Measurements from ENCODE around the gene OR2T3. TPM values are rescaled to one million over a fixed set of nuclear protein-coding genes. Genes with fewer than 3 reads are reported as not detected.
"Not testable (repeated sequence)": the region's sequence is repeated elsewhere in the genome, so short reads cannot be mapped to it uniquely, and the experiment has no call there.

The OR2T3 gene
- total RNA-seq, 1 experiment from 2014 or later: not detected

DNA sequence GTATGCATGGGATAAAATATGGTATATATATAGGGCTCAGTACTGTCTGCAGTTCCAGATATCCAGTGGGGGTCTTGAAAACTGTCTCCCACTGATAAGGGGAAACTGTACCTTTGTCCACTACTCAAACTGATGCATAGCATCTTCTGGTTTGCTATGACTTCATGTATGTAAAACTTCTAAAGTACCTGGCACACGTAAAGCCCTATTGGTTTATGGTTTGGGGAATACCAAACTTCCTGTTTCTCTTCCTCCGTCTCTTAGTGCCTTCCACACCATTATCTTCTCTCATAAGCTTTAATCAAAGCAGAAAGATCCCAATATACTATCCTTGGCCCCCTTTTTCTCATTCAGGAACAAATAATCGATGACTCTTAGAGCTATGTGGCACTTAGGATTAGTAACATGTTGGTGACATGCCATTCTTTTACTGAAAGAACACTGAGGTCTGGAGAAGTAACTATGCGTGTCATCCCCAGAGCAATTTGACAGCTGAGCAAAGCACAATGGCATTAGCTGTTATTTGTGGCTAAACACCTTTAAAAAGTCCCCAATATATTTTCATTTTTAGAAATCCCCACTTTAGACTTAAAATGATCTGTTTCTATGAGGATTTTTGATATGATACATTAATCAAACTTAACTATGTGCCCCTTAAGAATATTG is 24.6 kb upstream of the OR2T3 start:
- H3K9me3 ChIP-seq (ENCODE audit: control insufficient read depth in 1 of 2, insufficient read depth in 1 of 2, low read depth in 1 of 2, low read length in 2 of 2); H3K79me2 ChIP-seq (ENCODE audit: insufficient read depth, low read length); H3K36me3 ChIP-seq (ENCODE audit: control insufficient read depth in 1 of 2, insufficient read depth in 2 of 2, low read length in 2 of 2); CTCF ChIA-PET; H3K4me3 ChIP-seq (replicated peaks in 1 of 2; ENCODE audit: low read depth in 1 of 2, low read length in 2 of 2); H3K9ac ChIP-seq (ENCODE audit: low read length); H3K27me3 ChIP-seq (ENCODE audit: insufficient read depth, low read length); BruUV-seq (replicated peaks); DNase-seq (ENCODE audit: low read depth, low spot score); H3K27ac ChIP-seq (ENCODE audit: low read depth, low read length); H3K4me2 ChIP-seq (ENCODE audit: low read length); H2AFZ ChIP-seq (ENCODE audit: low read depth, low read length, poor library complexity, severe bottlenecking); POLR2A ChIA-PET; RAD21 ChIA-PET (ENCODE audit: low non-redundant PET in 1 of 2, low total read pairs in 2 of 2, uncharacterized antibody in 2 of 2, unreplicated experiment in 2 of 2); H3K9me2 ChIP-seq (ENCODE audit: insufficient read depth); ATAC-seq; H4K20me1 ChIP-seq (ENCODE audit: insufficient read depth); intact Hi-C loops (cut with micrococcal nuclease); H3K4me1 ChIP-seq (ENCODE audit: control insufficient read depth in 1 of 2, insufficient read depth in 2 of 2, low read length in 2 of 2): not testable (repeated sequence)

DNA sequence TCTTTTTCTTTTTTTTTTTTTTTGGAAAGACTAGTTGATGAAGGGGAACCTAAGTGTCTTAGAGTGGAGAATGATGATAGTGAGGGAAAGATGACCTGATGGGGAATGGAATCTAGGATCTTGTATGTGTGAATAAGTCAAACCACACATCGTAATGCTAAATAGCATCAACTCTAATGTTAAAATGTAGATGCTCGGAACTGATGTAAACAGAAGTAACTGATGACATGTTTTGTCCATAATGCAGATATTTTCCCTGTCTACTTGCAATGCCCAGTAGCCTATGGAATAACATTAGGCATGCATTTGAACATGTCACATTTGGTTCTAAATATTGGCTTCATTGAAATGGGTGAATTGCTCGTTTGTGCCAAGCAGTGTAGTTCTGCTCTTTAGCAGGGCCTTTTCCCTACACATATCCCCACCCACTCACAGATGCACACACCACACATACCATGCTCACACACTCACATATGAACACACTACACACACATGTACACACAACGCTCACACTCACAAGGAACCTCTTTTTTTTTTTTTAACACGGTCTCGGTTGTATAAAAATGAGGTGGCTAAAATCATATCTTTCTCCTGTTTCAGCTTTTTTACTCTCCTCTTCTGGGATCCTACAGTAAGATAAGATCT is 23.2 kb upstream of the OR2T3 start:
- BruUV-seq (replicated peaks); intact Hi-C loops (cut with micrococcal nuclease); H3K9me3 ChIP-seq (ENCODE audit: control insufficient read depth in 1 of 2, insufficient read depth in 1 of 2, low read depth in 1 of 2, low read length in 2 of 2); H3K4me3 ChIP-seq (replicated peaks in 1 of 2; ENCODE audit: low read depth in 1 of 2, low read length in 2 of 2); H2AFZ ChIP-seq (ENCODE audit: low read depth, low read length, poor library complexity, severe bottlenecking); H3K9me2 ChIP-seq (ENCODE audit: insufficient read depth); RAD21 ChIA-PET (ENCODE audit: low non-redundant PET in 1 of 2, low total read pairs in 2 of 2, uncharacterized antibody in 2 of 2, unreplicated experiment in 2 of 2); H3K27ac ChIP-seq (ENCODE audit: low read depth, low read length); H4K20me1 ChIP-seq (ENCODE audit: insufficient read depth); H3K27me3 ChIP-seq (ENCODE audit: insufficient read depth, low read length); DNase-seq (ENCODE audit: low read depth, low spot score); ATAC-seq; POLR2A ChIA-PET; H3K36me3 ChIP-seq (ENCODE audit: control insufficient read depth in 1 of 2, insufficient read depth in 2 of 2, low read length in 2 of 2); H3K9ac ChIP-seq (ENCODE audit: low read length); H3K79me2 ChIP-seq (ENCODE audit: insufficient read depth, low read length); H3K4me2 ChIP-seq (ENCODE audit: low read length); CTCF ChIA-PET; H3K4me1 ChIP-seq (ENCODE audit: control insufficient read depth in 1 of 2, insufficient read depth in 2 of 2, low read length in 2 of 2): not testable (repeated sequence)

- RAD21 ChIA-PET (ENCODE audit: low non-redundant PET in 1 of 2, low total read pairs in 2 of 2, uncharacterized antibody in 2 of 2, unreplicated experiment in 2 of 2); H2AFZ ChIP-seq (ENCODE audit: low read depth, low read length, poor library complexity, severe bottlenecking); H3K9me3 ChIP-seq (ENCODE audit: control insufficient read depth in 1 of 2, insufficient read depth in 1 of 2, low read depth in 1 of 2, low read length in 2 of 2); H3K4me3 ChIP-seq (replicated peaks in 1 of 2; ENCODE audit: low read depth in 1 of 2, low read length in 2 of 2); CTCF ChIA-PET; BruUV-seq (replicated peaks); H3K4me2 ChIP-seq (ENCODE audit: low read length); intact Hi-C loops (cut with micrococcal nuclease); H3K9me2 ChIP-seq (ENCODE audit: insufficient read depth); H3K27ac ChIP-seq (ENCODE audit: low read depth, low read length); POLR2A ChIA-PET; H3K9ac ChIP-seq (ENCODE audit: low read length); ATAC-seq; DNase-seq (ENCODE audit: low read depth, low spot score); H3K27me3 ChIP-seq (ENCODE audit: insufficient read depth, low read length); H4K20me1 ChIP-seq (ENCODE audit: insufficient read depth); H3K79me2 ChIP-seq (ENCODE audit: insufficient read depth, low read length); H3K4me1 ChIP-seq (ENCODE audit: control insufficient read depth in 1 of 2, insufficient read depth in 2 of 2, low read length in 2 of 2); H3K36me3 ChIP-seq (ENCODE audit: control insufficient read depth in 1 of 2, insufficient read depth in 2 of 2, low read length in 2 of 2): not testable (repeated sequence)
Measured at GRCh38 chr1:248450466-248451145, 22.5 kb upstream of the OR2T3 start.

DNA sequence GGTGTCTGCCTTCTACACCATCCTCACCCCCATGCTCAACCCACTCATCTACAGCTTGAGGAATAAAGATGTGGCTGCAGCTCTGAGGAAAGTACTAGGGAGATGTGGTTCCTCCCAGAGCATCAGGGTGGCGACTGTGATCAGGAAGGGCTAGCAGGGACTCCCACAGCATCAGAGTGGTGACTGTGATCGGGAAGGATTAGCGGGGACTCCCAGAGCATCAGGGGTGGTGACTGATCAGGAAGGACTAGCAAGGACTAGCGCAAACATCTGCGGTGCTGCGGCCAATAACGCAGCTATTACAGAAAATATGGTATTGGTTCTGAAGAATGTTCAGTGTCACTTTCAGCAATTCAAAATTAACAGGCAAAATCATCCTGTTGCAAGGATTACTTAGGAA is 19.5 kb upstream of the OR2T3 start:
- DNase-seq (ENCODE audit: low read depth, low spot score); H3K36me3 ChIP-seq (ENCODE audit: control insufficient read depth in 1 of 2, insufficient read depth in 2 of 2, low read length in 2 of 2); RAD21 ChIA-PET (ENCODE audit: low non-redundant PET in 1 of 2, low total read pairs in 2 of 2, uncharacterized antibody in 2 of 2, unreplicated experiment in 2 of 2); CTCF ChIA-PET; H3K4me2 ChIP-seq (ENCODE audit: low read length); H3K27ac ChIP-seq (ENCODE audit: low read depth, low read length); H2AFZ ChIP-seq (ENCODE audit: low read depth, low read length, poor library complexity, severe bottlenecking); H3K4me1 ChIP-seq (ENCODE audit: control insufficient read depth in 1 of 2, insufficient read depth in 2 of 2, low read length in 2 of 2); H3K9me3 ChIP-seq (ENCODE audit: control insufficient read depth in 1 of 2, insufficient read depth in 1 of 2, low read depth in 1 of 2, low read length in 2 of 2); H4K20me1 ChIP-seq (ENCODE audit: insufficient read depth); H3K9ac ChIP-seq (ENCODE audit: low read length); H3K4me3 ChIP-seq (replicated peaks in 1 of 2; ENCODE audit: low read depth in 1 of 2, low read length in 2 of 2); H3K27me3 ChIP-seq (ENCODE audit: insufficient read depth, low read length); intact Hi-C loops (cut with micrococcal nuclease); H3K9me2 ChIP-seq (ENCODE audit: insufficient read depth); BruUV-seq (replicated peaks); POLR2A ChIA-PET; ATAC-seq; H3K79me2 ChIP-seq (ENCODE audit: insufficient read depth, low read length): not testable (repeated sequence)

Measured in HCT116 (cell line).